ENCODE data around the gene RAD9A.

RAD9A gene

DNA sequence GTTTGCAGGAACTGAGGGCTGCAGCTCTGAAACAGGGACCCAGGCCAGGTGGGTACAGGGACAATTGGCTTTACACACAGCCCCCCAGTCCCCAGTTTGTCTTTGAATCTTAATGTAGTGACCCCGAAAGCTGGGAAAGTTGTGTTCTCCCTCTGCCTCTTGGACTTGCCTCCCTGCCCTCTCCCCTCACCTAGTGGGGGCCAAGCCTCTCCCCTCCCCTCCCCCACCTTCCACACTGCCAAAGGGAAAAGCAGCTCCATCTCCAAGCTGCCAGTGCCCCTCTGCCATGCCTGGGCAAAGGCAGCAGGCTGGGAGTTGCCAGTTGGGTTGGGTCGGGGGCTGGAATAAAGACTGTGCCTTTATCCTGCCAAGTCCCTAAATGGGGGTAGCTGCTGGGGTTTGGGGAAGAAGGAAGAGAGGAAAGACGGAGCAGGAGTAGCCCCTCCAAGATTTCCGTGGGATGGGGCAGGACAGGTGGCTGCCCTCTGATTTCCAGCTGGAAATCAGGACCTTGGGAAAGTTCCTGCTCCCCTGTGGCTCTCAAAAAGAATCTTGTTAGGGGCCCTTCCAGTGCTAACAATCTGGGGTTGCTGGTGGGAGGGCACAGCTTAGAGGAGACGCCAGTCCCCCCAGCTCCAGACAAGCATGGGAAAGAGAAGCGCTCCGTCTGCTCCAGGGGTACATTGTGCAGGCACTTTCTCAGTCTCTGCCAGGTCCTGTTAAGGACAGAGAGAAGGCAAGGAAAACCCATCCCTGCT, 15.5 kb upstream of the RAD9A start:
- no peak for DNase-seq (ENCODE audit: low spot score in 2 of 2)
- Mint-ChIP-seq H3K27ac (peak overlapping the region; percentile 53), H3K4me1 (peaks cover 23% of the 10 kb centered on the region), H3K27me3 (no peaks in the 10 kb centered on the region), H3K9me3 (no peaks in the 10 kb centered on the region), H3K36me3 (peaks cover 8% of the 10 kb centered on the region), H3K4me3 (no peak overlapping the region)
- ATAC-seq (ENCODE audit: low read depth), result no peak

DNA sequence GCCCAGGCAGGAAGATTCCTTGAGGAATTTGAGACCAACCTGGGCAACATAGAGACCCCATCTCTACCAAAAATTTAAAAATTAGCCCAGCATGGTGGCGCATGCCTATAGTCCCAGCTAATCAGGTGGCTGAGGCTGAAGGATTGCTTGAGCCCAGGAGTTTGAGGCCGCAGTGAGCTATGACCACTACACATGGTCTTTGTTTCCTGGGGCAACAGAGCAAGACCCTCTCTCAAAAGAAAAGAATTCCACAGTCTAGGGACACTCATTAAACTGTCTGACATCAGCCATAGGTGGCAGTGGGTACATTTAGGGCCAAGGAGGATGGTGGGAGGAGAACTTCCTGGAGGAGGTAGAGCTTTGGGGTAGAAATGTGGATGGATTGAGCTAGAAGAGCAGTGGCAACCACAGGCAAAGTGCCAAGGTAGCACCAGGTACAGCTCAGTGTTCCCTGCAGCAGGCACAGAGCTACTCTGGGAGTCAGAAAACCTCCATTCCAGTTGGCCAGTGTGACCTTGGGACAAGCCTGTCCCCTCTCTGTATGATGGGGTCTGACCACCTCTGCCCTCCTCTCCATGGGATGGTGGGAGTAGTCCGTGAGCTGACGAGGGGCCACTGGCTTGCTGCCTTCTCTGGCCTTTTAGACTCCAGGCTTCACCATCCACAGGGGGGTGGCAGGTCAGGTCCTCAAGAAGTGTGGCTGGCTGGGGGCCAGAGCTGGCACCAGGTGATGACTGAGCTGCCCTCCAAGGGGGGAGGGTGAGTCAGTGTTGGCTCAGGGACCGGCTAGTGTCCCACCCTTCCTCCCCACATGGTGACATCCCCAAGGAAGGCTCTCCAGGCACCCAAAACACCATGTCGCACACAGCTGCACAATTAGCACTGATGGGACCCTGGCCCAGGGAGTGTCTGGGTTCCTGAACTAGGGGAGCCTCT, 14.6 kb upstream of the RAD9A start:
- Mint-ChIP-seq H3K9me3 (no peaks in the 10 kb centered on the region), H3K27ac (peak overlapping the region; percentile 71), H3K4me1 (peaks cover 20% of the 10 kb centered on the region), H3K27me3 (no peaks in the 10 kb centered on the region), H3K36me3 (peaks cover 2% of the 10 kb centered on the region), H3K4me3 (no peak overlapping the region)
- no peak for DNase-seq (ENCODE audit: low spot score in 2 of 2)
- ATAC-seq (ENCODE audit: low read depth), result no peak

DNA sequence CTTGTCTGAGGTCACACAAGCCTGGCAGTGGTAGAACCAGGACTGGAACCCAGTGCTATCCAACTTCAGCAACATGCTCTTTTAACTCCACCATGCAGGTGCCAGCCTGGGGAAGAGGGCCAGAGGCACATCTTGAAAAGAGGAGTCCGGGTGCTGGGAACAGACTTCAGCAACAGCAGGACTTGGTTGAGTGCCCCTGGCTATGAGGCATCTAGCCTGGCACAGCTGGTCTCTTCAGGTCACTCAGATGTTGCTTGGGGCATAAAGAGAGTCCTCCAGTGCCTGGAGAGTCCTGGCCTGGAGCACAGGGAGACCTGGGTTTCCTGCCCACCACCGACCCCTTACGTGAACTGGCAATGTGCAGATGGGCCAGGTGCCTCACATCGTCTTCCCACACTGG, 13.2 kb upstream of the RAD9A start:
- Mint-ChIP-seq H3K4me3 (no peak overlapping the region), H3K4me1 (peaks cover 24% of the 10 kb centered on the region), H3K27ac (no peak overlapping the region), H3K36me3 (peaks cover under 1% of the 10 kb centered on the region), H3K27me3 (no peaks in the 10 kb centered on the region), H3K9me3 (no peaks in the 10 kb centered on the region)
- DNase-seq (ENCODE audit: low spot score in 2 of 2) (no peak), ATAC-seq (ENCODE audit: low read depth) (no peak)

DNA sequence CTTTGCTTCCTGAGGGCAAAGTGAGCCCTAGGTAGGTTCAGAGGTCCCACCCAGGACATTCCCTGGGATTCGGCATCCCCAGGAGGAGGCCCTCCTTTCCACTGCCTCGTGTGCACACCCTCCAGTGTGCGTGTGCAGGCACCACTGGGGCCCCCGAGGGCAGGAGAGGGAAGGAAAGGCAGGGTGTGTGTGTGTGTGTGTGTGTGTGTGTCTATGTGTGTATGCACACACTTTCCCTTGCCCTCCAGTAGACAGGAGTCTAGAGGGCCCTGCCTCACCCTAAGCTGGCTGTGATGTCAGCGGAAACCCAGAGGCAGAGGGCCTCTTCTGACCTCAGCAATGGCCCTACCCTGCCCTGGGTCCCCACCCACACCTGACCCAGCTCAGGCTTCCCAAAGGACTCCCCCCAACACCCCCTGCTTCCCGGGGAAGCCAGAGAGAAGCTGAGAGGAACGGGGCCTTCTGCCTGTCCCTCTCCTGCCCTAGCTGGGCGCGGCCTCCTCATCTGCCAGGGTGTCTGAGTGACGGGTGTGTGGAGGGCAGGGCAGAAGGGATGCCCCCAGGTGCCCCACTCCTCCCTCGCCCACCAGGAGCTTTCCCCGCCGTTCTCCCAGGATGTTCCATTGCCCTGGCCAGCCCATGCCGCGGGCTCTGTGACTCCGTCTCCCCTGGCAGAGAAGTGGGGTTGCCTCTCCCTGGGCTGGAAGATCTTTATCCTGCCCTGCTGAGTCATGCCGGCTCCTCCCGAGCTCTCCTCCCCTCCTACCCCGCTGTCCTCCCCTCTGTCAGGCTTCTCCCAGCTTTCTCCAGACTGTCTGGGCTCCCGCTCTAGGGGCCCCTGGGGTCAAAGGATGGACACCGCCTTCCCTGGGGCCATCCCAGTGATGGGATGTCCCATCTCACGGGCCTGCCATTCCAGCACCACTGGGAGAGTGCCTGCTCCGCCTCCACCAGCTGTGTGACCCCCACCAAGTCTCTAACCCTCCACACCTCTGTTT, 12.4 kb upstream of the RAD9A start:
- no peak overlapping the region for H3K27ac Mint-ChIP-seq
- H3K9me3 Mint-ChIP-seq, result no peaks in the 10 kb centered on the region
- H3K4me1 Mint-ChIP-seq, result peaks cover 24% of the 10 kb centered on the region
- DNase-seq (ENCODE audit: low spot score in 2 of 2) (no peak), ATAC-seq (ENCODE audit: low read depth) (no peak)
- no peaks in the 10 kb centered on the region for H3K36me3 Mint-ChIP-seq
- no peak overlapping the region for H3K4me3 Mint-ChIP-seq
- no peaks in the 10 kb centered on the region for H3K27me3 Mint-ChIP-seq

DNA sequence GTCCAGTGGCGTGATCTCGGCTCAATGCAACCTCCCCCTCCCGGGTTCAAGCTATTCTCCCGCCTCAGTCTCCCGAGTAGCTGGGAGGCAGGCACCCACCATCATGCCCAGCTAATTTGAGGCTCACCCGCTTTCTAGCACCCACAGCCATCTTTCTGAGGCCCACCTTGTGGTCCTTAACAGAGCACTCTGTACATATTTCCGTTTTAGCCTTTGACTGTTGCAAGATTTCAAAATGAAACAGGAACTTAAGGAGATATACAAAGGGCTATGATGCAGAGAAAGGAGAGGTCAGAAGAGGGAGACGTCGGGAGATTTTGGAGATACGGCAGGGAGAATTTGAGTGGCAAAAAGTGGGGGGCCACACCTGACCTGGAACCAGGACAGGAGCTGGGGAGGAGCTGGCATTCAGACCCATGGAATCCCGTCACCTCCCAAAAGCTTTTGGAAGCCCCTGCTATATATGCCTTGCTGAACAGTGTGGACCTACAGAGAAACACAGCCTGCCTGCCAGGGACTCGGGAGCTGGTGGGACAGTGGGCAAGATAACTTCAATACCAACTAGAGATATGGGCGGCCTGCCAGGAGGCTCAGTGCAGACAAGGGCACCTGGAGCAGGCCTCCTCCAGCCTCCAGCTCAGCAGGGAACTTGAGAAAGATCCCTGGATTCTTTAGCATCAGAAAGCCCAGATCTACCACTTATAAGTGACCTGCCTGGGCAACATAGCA, 10.4 kb upstream of the RAD9A start:
- Mint-ChIP-seq H3K36me3 (no peaks in the 10 kb centered on the region), H3K27ac (peak overlapping the region; percentile 88), H3K27me3 (no peaks in the 10 kb centered on the region), H3K4me1 (peaks cover 20% of the 10 kb centered on the region), H3K9me3 (no peaks in the 10 kb centered on the region), H3K4me3 (peak overlapping the region; percentile 63)
- no peak for DNase-seq (ENCODE audit: low spot score in 2 of 2)
- ATAC-seq (ENCODE audit: low read depth), result peak; percentile 84

DNA sequence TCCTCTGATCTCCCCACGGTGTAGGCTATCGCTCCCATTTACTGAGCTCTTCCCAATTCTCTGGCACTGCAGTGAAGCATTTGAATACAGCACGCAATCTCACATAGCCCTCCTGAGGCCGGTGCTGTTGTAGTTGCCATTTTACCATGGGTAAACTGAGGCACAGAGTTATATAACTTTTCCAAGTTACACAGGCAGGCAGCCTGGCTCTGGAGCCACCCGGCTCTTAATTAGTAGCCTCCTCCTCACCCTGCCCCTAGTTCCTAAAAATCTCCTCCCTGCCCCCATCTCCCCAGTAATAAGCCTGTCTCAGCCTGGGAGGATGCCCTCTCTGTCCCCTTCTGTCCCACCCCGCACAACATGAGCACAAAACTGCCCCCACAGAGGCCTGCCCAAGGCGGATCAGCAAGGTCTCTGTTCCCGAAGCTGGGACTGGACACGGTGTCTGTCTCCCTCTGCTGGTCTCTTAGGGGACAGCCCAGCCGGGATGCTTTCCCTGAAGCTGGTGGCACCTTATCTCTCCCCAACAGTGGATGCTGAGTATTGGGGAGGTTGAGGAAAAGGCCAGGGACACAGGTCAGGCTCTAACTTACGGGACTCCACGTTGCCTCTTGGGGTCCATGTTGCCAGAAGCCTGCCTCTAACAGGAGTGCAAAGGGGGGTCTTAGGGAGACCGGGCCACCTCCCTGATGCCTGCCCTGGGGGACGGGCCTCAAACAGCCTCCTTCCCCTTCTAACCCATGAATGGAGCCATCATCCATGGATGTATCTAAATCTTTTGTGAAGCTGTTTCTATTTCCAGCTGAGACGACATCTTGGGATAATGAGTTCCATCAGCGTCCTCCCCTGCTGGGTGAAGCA, 9.3 kb upstream of the RAD9A start:
- DNase-seq (ENCODE audit: low spot score in 2 of 2) (peak; percentile 86 to 91), ATAC-seq (ENCODE audit: low read depth) (peak; percentile 78)
- H3K4me1 Mint-ChIP-seq, result peaks cover 22% of the 10 kb centered on the region
- H3K27ac Mint-ChIP-seq, result peak overlapping the region; percentile 28
- H3K4me3 Mint-ChIP-seq, result peak overlapping the region; percentile 58
- no peaks in the 10 kb centered on the region for H3K9me3 Mint-ChIP-seq
- no peaks in the 10 kb centered on the region for H3K27me3 Mint-ChIP-seq
- H3K36me3 Mint-ChIP-seq, result no peaks in the 10 kb centered on the region

DNA sequence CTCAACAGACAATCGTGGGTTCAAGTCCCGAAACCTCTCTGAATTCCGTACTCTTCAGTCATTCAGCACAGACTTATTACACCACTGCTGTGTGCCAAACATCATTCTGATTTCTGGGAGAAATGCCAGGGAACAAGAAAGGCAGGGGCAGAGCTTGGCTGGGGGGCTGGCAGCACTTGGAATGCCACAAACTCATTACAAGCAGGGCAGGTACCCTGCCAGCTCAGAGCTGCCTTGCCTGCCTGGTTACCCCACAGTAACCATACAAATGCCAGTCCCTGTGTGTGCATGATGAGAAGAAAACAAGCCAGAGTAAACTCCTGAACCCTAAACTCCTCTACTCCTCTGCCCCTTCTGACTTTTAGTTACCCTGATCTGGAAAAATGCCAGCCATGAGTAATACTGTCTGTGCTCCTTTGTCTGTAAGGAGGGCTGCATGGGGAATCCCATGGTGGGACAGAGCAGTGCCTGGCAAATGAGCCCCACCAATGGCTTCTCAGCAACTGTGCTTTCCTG, 6.9 kb upstream of the RAD9A start:
- Mint-ChIP-seq H3K27ac (no peak overlapping the region), H3K4me3 (no peak overlapping the region), H3K36me3 (no peaks in the 10 kb centered on the region), H3K4me1 (peaks cover 27% of the 10 kb centered on the region), H3K9me3 (no peaks in the 10 kb centered on the region), H3K27me3 (no peaks in the 10 kb centered on the region)
- DNase-seq (ENCODE audit: low spot score in 2 of 2) (no peak), ATAC-seq (ENCODE audit: low read depth) (no peak)

DNA sequence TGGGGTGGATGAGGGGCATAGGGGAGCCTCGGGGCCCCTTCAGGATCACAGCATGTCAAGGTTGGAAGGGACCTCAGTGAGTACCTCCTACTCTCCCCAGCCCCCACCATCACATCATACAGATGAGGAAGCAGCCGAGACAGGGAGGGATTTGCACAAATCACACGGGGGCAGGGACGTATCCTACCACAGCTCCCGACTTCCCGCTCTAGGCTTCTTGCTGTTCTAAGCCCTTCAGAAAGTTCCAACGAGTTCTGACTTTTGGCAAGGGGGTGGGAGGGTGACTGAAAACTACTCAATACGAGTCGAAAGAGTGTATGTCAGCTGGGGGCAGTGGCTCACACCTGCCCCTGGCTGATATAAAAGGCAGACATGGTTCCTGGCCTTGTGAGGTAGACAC, 4.7 kb upstream of the RAD9A start:
- H3K36me3 Mint-ChIP-seq, result no peaks in the 10 kb centered on the region
- H3K4me3 Mint-ChIP-seq, result no peak overlapping the region
- no peak for DNase-seq (ENCODE audit: low spot score in 2 of 2)
- H3K9me3 Mint-ChIP-seq, result no peaks in the 10 kb centered on the region
- peaks cover 21% of the 10 kb centered on the region for H3K4me1 Mint-ChIP-seq
- H3K27ac Mint-ChIP-seq, result peak overlapping the region; percentile 62
- no peaks in the 10 kb centered on the region for H3K27me3 Mint-ChIP-seq
- ATAC-seq (ENCODE audit: low read depth), result no peak

DNA sequence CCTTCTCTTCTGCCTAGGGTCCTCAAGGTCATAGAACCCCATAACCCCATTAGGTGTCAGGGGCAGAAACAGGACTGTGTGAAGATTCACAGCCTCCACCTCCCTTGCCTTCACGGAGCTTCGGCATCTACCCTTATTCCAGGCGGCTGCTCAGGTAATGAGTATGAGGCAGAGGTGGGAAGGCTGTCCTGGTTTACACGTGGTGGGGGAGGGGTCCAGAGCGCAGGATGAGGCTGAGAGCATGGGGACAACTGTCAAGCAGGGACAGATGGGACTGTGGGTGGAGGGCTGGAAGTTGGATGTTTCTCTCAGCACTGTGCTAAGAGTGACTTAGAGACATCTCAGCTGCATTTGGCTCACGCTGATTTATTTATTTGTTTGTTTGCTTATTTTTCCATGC, 4.3 kb upstream of the RAD9A start:
- DNase-seq (ENCODE audit: low spot score in 2 of 2) (no peak), ATAC-seq (ENCODE audit: low read depth) (no peak)
- Mint-ChIP-seq H3K4me3 (no peak overlapping the region), H3K9me3 (no peaks in the 10 kb centered on the region), H3K27me3 (no peaks in the 10 kb centered on the region), H3K4me1 (peaks cover 22% of the 10 kb centered on the region), H3K27ac (peak overlapping the region; percentile 62), H3K36me3 (no peaks in the 10 kb centered on the region)

DNA sequence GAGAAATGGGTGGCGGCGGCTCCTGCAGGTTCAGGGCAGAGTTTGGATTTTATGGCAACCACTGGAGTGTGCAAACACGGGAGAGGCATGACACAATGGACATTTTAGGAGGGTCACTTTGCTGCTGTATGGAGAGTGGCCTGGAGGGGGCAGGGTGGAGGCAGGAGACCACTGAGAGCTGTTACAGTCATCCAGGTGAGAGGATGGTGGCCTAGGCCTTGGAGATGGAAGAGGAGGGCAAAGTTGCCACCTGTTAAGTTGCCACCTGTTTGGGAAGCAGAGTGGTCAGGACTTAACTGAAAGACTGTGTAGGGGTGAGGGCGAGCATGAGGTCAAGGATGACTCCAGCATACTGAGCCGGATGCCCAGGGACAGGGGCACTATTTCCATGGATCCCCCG, 2.3 kb upstream of the RAD9A start:
- peaks cover 32% of the 10 kb centered on the region for H3K4me1 Mint-ChIP-seq
- H3K9me3 Mint-ChIP-seq, result no peaks in the 10 kb centered on the region
- peak overlapping the region; percentile 14 for H3K27ac Mint-ChIP-seq
- H3K36me3 Mint-ChIP-seq, result no peaks in the 10 kb centered on the region
- no peaks in the 10 kb centered on the region for H3K27me3 Mint-ChIP-seq
- peak; percentile 55 to 58 for DNase-seq (ENCODE audit: low spot score in 2 of 2)
- ATAC-seq (ENCODE audit: low read depth), result peak; percentile 44
- peak overlapping the region; percentile 75 for H3K4me3 Mint-ChIP-seq

DNA sequence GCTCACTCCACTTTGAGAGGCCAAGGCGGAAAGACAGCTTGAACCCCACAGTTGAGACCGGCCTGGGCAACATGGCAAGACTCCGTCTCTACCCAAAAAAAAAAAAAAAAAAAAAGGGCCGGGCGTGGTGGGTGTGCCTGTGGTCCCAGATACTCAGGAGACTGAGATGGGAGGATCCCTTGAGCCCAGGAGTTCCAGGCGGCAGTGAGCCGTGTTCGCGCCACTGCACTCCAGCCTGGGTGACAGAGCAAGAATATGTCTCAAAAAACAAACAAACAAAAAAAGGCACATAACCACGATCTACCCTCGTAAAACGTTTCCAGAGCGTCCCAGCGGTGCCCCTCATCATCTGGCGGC, 861 bp upstream of the RAD9A start:
- ATAC-seq (ENCODE audit: low read depth) (no peak), DNase-seq (ENCODE audit: low spot score in 2 of 2) (no peak)
- H3K27me3 Mint-ChIP-seq, result no peaks in the 10 kb centered on the region
- peak overlapping the region; percentile 35 for H3K27ac Mint-ChIP-seq
- no peaks in the 10 kb centered on the region for H3K36me3 Mint-ChIP-seq
- H3K4me3 Mint-ChIP-seq, result peak overlapping the region; percentile 88
- no peaks in the 10 kb centered on the region for H3K9me3 Mint-ChIP-seq
- peaks cover 32% of the 10 kb centered on the region for H3K4me1 Mint-ChIP-seq

DNA sequence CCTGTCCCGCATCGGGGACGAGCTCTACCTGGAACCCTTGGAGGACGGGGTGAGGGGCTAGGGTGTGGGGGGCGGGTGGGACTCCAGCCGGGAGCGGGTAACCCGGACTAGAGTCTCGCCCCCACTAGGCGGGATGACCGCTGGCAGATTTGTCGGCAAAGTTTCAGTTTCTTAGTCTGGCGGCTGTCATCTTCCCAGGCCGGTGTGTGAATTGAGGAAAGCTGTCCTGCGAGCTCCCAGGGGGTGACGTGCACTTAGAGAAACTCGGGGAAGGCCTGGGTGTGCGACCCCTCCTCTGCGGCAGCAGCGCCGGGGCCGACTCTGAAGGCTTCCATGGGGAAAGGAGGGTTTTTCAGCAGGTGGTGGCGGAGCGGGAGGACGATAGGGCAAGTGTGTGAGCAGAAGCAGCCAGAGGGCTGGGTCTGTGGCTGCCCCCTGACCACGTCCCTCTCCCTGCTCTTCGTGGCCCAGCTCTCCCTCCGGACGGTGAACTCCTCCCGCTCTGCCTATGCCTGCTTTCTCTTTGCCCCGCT, 463 bp downstream of the RAD9A start:
- Mint-ChIP-seq H3K4me3 (peak overlapping the region; percentile 88), H3K9me3 (no peaks in the 10 kb centered on the region), H3K4me1 (peaks cover 40% of the 10 kb centered on the region), H3K27ac (peak overlapping the region; percentile 55), H3K27me3 (no peaks in the 10 kb centered on the region), H3K36me3 (no peaks in the 10 kb centered on the region)
- ATAC-seq (ENCODE audit: low read depth), result peak; percentile 5
- DNase-seq (ENCODE audit: low spot score in 2 of 2), result no peak
